Bone marrow (tissue), 2 donors: ENCODE measurements around the gene SLC35E1.

ENCODE experiments used
- DNase-seq, 2 donors: peaks; one replicate each; lab custom pipeline; 2025; lab: John Stamatoyannopoulos, UW

Gene SLC35E1

DNA sequence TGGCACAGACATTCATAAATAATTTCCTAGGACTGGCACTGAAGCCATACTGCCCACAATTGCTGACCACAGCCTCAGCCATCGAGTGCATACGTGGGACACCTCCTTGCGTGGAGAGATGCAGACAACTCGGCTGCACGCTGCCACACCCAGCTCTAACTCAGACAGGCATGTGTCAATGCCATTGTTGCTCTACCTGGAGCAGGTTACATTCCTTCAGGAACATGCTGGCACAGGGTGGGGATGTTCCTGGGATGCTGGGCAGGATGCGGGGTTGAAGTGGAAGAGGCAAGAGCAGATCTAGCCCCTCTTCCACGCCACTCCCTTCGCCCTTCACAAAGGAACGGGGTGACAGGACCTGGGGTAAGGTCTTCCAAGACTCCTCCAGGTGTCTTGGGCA, 24.2 kb upstream of the SLC35E1 start:
- DNase-seq = no peak

DNA sequence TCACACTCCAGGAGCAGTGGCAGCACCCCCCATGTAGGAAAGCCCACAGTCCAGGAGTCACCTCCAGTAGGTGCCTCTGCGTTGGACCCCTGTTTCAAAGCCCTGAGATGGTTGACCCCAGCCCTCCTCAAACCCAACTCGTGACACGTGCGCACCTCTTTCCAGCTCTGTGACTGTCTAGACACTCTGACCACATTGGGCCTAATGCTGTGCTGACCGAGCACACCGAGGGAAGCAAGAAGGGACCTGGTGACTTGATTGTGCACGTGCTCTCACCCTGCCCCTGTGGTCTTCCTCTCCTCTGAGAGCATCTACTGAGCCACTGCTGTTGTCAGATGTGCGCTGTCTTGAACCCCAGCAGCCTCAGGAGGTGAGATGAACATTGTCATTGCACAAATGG, 22.9 kb upstream of the SLC35E1 start:
- no peak for DNase-seq

DNA sequence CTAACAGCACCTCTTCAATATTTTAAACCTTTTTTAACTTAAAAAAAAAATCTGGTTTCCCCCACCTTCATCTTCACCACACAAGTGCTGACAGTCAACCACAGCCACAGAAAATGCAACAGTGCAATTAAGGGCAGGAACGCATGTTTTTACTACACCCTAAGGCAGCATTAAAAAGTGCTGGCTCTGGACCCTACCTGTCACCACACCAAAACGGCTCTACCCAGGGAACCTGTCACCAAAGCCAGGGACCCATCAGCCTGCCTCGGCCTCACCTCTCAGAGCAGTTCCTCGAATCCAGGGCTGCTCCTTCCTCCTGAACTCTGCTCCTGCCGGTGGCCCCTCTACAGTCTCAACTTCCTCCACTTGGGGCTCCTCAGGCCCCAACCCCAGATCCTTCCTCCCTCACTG, 22.5 kb upstream of the SLC35E1 start:
- DNase-seq = no peak

DNA sequence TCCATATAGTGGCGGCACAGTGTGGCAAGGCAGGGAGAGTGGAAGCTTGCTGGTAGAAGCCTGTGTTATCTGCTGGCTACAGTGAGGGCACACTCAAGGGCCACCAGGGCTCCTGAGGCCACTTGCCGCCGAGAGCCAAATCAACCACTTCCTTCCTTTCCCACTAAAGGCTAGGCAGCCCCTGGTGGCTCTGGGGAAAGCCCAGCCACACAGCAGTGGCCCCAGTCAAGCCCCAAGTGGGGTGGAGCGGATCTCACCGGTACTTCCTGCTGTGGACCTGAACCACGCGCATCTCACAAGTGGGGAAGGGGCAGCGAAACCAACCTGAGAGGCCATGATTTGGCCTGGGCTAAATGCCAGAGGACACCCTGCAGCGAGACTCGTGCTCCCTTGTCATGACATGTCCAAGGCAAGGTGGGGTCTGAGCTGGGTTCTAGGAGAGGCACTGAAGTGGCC, 21.9 kb upstream of the SLC35E1 start:
- DNase-seq = peak; percentile 11 to 20

DNA sequence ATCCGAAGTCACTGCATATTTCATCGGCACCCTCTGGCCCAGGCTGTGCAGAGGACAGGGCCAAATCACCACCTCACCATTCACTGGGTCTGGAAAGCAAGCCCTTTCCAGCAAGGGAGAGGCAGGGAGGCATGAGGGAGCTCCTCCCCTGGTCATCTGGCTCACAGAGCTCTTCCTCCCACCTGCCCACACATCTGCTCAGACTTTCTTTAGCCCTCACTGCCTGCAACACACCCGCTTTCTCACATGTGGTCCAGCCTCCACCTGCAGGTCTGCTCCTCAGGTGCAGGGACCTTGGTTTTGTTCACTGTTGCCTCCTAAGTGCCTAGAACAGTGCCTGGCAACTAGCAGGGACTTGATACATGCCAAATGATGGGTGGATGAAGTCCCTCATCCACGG, 21.0 kb upstream of the SLC35E1 start:
- DNase-seq = no peak

DNA sequence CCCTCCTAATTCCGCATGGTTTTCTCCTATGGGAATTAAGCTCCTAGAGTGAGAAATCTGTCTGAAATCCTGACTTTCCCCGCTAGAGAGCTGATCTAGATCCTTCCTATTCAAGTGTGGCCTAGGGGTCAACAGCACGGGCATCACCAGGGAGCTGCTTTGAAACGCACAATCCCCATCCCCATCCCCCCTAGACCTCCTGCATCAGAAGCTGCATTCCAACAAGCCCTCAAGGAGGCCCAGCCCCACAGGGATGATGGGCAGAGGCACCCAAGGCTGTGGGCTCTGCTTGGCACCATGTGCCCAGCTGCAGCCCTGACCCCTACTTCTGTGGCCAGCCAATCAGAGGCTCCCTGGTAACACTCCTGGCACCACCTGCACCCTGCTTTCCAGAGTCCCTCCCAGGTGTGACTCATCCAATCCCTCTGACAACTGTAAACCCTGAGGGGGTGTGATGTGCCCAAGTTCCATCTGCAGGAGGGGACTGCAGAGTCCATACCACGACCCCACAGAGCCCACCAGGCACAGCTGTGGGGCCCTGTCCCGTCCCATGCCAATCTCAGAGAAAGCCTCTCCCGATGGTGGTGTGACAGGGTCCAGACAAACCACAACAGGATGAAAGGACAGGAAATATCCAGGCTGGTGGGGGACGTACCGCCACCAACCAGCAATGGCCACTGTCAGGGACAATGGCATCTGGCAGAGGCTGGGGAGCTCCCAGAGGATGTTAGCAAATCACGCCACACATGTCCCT, 19.8 kb upstream of the SLC35E1 start:
- DNase-seq = no peak

DNA sequence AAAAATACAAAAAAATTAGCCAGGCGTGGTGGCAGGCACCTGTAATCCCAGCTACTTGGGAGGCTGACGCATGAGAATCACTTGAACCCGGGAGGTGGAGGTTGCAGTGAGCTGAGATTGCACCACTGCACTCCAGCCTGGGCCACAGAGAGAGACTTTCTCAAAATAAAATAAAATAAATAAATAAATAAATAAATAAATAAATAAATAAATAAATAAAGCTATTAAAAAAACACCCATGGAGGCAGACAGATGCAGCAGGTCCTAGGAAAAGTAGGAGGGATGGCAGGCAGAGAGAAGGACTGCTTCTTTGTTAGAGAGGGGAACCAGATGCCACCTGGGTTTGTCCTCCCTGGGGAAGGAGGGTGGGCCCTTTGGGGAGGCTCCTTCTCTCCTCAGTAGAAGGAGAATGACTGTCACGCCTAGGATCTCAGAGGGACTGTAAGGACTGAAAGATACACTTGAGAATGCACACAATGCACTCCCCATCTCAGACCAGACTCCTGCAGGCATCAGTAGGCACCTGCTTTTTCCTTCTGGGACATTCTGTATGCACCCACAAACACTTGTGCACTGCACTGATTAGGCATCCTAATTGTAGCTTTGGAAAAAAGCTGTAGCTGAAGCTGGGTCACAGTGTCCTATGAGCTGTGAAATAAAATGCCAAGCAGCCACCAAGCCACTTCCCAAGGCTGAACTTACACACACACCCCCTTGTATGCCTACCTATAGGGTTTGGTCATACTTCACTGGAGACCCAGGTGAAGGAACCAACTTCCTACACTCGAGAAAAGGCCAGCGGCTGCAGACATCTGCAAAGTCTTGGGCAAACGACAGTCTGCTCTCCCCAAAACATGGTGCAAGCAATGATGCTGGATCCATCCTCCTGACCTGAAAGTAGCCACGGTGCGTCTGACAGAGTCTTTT, 18.9 kb upstream of the SLC35E1 start:
- no peak for DNase-seq

DNA sequence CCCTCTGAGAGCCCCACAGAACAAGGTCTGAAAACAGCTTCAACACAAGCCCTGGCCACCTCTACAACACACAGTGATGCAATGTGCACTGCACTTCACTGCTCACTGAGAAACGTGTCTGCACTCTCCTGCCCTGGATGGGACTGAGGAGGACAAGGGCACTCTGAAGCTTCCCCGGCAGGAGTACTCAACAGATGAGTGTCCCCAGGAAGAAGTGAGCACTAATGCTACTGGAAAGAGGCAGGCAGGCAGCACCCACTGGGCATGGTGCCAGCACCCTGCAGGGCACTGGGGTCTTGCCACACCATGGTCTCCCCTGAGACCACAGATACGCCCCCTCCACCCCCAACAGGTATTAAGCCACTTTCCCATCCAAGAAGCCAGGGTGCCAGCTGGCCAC, 17.7 kb upstream of the SLC35E1 start:
- DNase-seq = no peak

DNA sequence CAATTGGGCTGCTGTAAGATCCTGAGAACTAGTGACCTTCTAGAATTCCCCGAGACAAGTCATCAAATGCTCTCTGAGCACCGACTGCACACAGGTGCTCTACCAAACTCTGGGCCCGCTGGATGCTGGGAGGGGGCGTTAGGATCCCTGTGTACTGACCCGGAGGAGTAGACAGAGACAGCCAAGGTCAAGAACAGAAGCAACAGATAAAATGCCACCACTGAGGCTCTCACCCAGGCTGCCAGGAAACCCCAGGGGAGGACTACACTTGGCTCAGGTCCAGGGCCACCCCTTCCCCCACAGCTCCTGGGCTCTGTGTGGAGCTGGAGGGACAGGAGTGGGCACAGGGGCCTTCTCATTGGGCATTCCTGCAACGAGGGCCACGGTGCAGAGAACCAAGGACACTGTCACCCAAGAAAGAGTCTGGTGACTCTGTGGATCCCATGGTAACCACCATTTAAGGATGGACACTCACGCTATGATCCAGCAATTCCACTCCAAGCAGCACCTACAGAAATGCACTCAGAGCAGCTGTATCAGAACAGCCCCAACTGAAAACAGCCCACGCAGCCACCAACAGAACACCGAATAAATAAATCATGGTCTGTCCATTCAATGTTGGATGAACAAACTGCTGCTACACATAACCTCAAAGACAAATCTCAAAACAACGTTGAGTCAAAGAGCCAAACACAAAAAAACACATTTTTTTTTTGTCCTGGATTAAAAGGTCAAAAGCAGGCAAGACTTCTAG, 16.8 kb upstream of the SLC35E1 start:
- DNase-seq = no peak

DNA sequence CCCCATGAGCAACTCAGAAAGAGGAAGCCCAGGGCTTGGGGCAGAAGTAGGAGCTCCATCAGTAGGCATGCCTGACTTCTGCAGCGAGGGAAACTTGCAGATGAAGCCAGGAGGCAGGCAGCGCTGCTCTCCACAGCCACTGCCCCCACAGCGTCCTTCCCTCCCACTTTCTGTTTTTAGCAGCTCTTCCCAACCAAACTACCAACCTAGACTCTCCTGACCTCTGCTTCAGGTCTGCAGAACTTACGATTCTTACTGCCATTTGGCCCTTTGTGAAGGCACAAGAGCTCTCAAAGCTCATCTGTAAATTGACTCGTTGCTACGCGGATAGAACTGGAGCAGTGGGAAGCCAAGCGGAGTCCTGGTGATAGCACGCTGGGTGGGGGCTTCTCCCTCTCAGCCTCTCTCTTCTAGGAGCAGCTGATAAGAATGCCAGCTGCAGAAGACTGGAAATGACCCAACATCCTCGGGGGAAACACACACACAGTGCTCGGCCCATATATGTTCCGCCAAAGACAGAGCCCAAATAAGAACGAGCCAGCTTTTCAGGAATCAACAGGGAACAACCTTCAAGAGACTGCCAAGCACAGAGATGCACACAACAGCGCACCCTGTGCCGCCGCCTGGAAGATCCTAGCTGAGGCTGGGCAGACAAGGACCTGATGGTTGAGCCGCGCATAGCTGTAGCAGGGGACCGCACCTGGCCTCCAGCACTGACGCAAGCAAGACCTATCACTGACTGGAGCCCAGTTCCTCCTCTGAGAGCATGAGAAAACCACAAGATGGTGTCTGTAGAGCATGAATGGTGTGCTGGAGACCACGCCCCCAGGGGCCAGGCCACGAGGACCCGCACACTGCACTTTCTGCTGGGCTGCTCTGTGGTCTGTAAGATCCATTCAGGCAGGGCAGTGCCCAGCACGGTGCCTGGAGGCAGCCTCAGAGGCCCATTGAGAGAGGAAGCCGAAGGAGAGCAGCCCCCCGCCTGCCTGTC, 15.9 kb upstream of the SLC35E1 start:
- DNase-seq = peak in 1 of 2 donors; percentile 74

DNA sequence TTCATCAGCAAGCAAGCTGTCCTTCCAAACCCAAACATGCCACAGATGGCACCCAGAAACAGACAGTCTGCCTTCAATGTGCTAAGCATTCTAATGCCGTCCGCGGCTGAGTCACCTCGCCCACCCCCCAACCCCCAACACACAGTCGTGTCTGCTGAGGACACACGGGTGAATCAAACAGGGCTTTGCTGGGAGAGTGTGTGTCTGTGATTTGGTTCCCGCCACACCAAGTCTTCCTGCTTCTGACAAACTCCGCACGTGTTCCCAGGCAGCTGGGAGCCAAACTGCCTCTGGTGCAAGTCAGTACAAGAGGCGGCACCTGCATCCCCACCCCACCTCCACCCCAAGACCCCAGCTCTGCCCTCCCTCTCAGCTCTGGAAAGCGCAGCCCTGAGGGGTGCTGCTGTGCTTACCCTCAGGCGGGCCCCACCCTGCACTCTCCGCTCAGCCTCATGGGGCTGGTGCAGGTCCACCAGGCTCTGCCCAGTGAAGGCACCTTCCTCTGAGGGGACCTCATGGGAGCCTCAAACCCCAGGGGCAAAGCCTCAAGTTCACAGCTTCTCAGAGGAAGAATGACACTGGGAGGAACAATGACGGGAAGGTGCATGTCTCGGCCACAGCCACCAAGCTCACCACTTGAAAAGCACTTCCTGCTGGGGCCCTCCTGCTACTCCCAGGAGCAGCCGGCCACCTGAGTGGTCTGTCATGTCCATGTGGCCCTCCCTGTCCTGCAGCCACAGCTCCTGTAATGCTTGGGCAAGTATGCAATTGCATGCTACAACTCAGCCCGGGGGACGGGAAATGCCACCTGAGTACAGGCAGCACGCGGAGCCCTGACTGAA, 15.0 kb upstream of the SLC35E1 start:
- DNase-seq = peak in 1 of 2 donors; percentile 38

DNA sequence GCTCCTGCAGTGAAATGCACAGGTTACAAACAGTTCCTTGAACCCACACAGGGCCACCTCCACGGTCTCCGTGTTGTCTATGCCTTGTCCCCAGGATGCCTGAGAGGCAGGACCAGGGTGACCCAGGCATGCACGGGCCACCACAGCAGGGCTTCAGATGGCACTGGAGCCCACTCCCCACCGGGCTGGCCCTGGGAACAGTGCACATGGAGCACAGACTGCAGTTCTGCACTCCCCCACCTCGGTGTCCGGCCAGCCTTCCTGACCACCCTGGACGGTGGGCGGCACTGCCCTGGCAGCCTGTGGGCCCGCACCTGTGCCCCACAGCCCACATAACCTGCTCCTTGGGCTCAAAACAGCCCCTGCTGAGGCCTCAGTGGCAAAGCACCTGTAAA, 14.3 kb upstream of the SLC35E1 start:
- no peak for DNase-seq

DNA sequence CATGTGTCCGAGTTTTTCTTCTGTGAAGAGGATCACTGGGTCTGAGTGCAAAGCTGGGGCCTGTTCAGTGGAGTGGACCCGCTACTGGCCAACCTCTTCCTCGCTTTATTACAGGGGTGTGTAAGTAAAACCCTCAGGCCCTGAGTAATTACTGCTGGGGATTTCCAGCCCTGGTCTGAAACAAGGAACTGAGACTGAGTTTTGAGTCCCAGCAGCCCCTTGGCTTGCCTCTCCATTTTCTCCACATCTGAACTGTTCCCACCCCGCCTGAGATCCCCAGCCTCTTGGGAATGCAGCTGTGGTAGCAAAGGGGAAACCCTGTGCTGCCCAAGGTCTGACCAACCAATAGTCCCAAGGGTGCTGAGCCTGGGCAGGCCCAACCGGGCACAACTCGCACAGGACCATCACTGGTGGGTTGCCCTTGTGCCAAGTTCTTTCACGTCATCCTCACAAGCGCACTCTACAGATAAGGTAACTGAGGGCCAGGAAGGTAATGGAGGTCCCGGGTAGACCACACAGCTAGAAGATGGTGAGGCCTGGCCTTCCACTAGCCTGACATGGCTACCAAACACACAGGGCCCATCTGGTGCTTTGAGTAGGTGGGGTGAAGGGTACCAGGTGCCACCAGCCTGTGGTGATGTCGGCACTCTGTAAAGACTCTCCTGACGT, 13.7 kb upstream of the SLC35E1 start:
- peak; percentile 3 to 23 for DNase-seq

DNA sequence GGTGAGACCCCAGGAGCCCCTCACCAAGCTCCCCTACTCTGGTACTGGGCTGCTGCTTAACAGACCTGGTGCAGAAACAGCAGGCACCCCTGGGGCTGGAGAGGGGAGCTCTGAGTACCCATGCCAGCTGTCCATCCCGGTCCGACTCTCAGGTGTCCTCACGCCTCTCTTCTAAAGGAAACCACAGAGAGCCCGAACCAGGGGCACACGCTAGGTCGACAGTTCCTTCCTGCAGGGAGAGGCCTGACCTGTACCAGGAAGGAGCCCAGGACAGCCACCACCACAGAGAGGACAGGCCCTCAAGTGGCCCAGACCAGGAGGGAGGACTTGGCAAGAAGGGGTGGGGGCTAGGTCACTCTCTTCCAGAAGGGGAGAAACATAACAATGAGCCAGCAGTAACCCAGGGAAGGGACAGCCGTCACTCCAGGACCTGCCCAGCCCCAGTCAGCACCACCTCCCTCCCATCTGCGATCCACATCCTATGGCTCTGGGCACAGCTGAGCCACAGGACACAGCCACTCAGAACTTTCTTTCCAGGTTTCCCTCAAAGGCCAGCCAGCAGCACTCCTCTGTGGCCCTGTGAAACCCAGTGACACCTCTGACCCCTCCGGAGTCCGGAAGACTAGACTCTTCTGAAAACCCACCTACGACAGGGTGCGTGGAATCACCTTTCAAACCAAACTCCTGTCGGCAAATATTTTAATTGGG, 13.0 kb upstream of the SLC35E1 start:
- DNase-seq = no peak

DNA sequence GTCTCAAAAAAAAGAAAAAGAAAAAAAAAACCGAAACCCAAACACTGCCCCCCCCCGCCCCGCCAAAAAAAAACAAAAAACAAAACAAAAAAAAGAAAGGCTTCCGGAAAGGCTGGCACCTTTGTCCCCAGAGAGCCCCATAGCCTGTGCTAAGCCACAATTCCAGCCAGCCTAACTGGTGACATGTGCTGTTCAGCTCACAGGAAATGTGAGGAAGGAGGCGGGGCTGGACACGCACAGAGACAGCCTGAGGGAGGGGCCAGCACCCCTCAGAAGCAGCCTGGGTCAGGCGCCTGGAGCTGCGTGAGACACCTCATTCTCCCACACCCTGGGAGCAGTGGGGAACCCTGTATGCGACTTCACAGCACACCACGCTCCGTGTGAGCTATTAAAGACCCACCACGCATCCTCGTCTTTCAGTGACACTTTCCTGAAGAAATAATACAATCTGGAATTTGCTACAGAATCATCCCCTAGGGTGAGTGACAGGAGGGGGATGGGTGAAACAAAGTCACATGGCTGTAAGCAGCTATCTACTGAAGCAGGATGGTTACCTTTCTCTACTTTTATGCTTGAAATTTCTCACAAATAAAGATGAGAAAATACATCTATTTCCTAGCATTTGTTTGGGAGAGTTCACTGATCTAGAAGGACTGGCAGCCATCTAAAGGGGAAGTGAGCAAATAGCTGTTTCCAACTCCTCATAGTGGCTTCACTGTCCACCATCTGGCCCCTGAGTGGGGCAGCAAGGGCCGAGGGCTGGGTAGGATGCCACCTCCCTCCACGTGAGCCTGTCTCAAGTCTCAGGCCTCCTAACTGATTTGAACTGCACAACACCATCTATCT, 12.3 kb upstream of the SLC35E1 start:
- DNase-seq = peak; percentile 39 to 74

DNA sequence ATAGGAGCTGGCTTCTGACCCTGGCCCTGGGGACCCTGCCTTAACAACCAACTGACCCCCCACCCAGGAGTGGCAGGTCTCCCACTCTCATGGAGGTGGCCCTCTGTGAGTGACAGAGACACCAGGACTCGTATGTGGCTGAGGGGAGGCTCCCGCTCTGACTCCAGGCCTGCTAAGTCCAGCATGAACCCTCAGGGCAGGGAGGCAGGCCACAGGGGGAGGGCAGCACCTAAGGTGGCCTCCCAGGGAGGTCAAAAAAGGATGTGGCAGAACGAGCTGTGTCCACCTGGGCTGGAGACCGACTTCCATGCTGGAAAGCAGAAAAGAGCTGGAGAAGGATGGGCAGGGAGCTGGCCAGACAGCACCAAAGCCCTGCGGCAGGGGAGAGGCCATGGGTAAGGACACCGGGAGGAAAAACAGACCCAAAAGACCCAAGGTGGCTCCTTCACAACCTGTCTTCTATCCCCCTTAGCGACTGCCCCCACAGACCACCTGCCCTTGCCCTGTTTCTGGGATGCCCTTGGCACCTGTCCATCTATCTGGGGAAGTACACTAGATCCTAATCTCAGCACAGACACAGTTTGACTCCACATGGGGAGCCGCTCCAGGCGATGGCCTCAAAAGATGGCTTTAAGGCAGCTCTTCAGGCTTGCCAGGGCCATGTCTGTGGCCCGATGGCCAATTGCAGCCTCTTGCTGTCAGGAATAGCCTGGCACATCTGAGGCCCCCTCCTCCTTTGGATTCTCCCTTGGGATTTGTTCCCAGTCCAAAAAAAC, 10.5 kb upstream of the SLC35E1 start:
- DNase-seq = no peak

DNA sequence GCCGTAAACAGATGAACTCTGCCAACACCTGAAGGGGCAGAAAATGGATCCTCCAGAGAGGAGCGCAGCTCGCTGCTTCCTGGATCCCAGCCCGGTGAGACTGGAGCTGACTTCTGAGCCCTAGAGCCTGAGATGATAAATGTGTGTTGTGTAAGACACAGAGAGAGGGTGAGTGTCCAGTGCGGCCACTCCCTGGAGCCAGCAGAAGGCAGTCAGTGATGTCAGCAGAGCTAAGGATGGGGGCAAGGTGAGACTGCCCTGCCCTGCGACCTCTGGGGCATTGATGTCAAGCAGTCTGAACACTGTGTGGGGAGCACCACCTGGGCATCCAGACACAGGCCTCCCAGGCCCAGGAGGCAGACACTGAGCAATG, 9.7 kb upstream of the SLC35E1 start:
- DNase-seq = no peak
